HepG2 (cell line): Measurements from ENCODE around the gene STXBP4. TPM values are rescaled to one million over a fixed set of nuclear protein-coding genes. Genes with fewer than 3 reads are reported as not detected.

Experiments used
- ATAC-seq: fragments of 200-7000 bp; cut with Tn5 transposase; 3 replicates; pipeline ENCODE4 v1.9.1; 2020; ENCODE audit warnings: mild to moderate bottlenecking, moderate library complexity
- BruUV-seq: library from RNA; stranded (reverse); fragments of 400-500 nt; replicated peaks from 2 replicates; lab custom pipeline; 2021; lab: Mats Ljungman, UMichigan
- CTCF ChIA-PET: fragments of 300-600 bp; formaldehyde crosslinking; extraction: SDS; loops from one replicate; lab custom pipeline; 2021; ENCODE audit warnings: low total read pairs, inconsistent platforms, low intra/inter-chr PET ratio; lab: Yijun Ruan, JAX
- POLR2A ChIA-PET: fragments of 350-600 bp; sonication (Branson Sonifier 250); formaldehyde crosslinking; loops from one replicate; lab custom pipeline; 2020; ENCODE audit warnings: antibody characterized with exemption, inconsistent platforms; lab: Yijun Ruan, JAX
- DNase-seq: peaks from one replicate; pipeline ENCODE4 v3.0.0-alpha.2; 2015; ENCODE audit warnings: low spot score
- FAIRE-seq: peaks from 3 replicates; lab custom pipeline; 2011; peaks lifted over from hg19 to GRCh38; lab: Jason Lieb, UNC
- H2AFZ ChIP-seq: one replicate; pipeline ENCODE4 v1.6.1; 2011; ENCODE audit warnings: low read length, inconsistent platforms
- H3K27ac ChIP-seq: fragments of 300-600 bp; 3 replicates; pipeline ENCODE4 v1.8.0; 2011; ENCODE audit warnings: mixed run types, mild to moderate bottlenecking, mixed read lengths, low read length, inconsistent platforms; ENCODE audit not compliant: insufficient read depth; ENCODE audit errors: extremely low read length
- H3K27me3 ChIP-seq, 2 experiments: fragments of 200-600 bp in 1 of 2; 2 replicates in 1 of 2; 3 replicates in 1 of 2; pipeline versions ENCODE4 v1.6.0 to v1.8.0; 2011; ENCODE audit warnings: low read length in 2 of 2, mild to moderate bottlenecking in 2 of 2, moderate library complexity in 2 of 2, inconsistent platforms in 1 of 2; ENCODE audit not compliant: insufficient read depth in 2 of 2, control insufficient read depth in 1 of 2
- H3K36me3 ChIP-seq, 2 experiments: fragments of 200-600 bp in 1 of 2; replicated peaks in 1 of 2; 2 replicates in 1 of 2; 3 replicates in 1 of 2; pipeline versions ENCODE4 v1.5.1 to v1.8.0; 2011; ENCODE audit warnings: low read length in 2 of 2, inconsistent platforms in 1 of 2; ENCODE audit not compliant: insufficient read depth in 2 of 2, control insufficient read depth in 1 of 2
- H3K4me1 ChIP-seq: 2 replicates; pipeline ENCODE4 v1.5.1; 2012; ENCODE audit warnings: low read length, inconsistent platforms; ENCODE audit not compliant: insufficient read depth
- H3K4me2 ChIP-seq: 2 replicates; pipeline ENCODE4 v1.6.0; 2011; ENCODE audit warnings: low read depth, low read length, inconsistent platforms
- H3K4me3 ChIP-seq, 3 experiments: fragments of 200-600 bp in 1 of 3; sonication (generic), shearing (Covaris generic) in 1 of 3; replicated peaks in 1 of 3; 2 replicates each; pipeline ENCODE4 v1.5.1; 2011 to 2016; ENCODE audit warnings: low read length in 3 of 3, inconsistent platforms in 2 of 3, low read depth in 2 of 3, mild to moderate bottlenecking in 2 of 3, control low read depth in 1 of 3, mixed read lengths in 1 of 3; ENCODE audit not compliant: insufficient read depth in 1 of 3
- H3K79me2 ChIP-seq: one replicate; pipeline ENCODE4 v1.6.1; 2011; ENCODE audit warnings: low read length, inconsistent platforms; ENCODE audit not compliant: insufficient read depth
- H3K9ac ChIP-seq: 2 replicates; pipeline ENCODE4 v1.6.0; 2011; ENCODE audit warnings: mild to moderate bottlenecking, low read depth, low read length, inconsistent platforms; ENCODE audit not compliant: insufficient read depth
- H3K9me3 ChIP-seq: 2 replicates; pipeline ENCODE4 v1.5.1; 2012; ENCODE audit warnings: mild to moderate bottlenecking, low read length
- H4K20me1 ChIP-seq: 2 replicates; pipeline ENCODE4 v1.6.0; 2011; ENCODE audit warnings: inconsistent platforms, mild to moderate bottlenecking, low read length, moderate library complexity; ENCODE audit not compliant: insufficient read depth
- CBX1 ChIP-seq: IDR thresholded peaks from one replicate; pipeline ENCODE4 v1.6.1; 2016; ENCODE audit warnings: antibody characterized with exemption, low read depth
- IKZF1 ChIP-seq: fragments of 450-650 bp; IDR thresholded peaks from 2 replicates; pipeline ENCODE4 v1.7.1; 2016
- MYNN ChIP-seq: sonication (generic); formaldehyde crosslinking; IDR thresholded peaks from 2 replicates; pipeline ENCODE4 v1.4.0; 2020; ENCODE audit warnings: mild to moderate bottlenecking, low read depth, missing genetic modification reagents
- ZNF296 ChIP-seq: sonication (generic); formaldehyde crosslinking; conservative IDR thresholded peaks from 2 replicates; pipeline ENCODE4 v1.5.0; 2020; ENCODE audit warnings: mild to moderate bottlenecking, missing genetic modification reagents
- ZNF652 ChIP-seq: IDR thresholded peaks from 2 replicates; pipeline ENCODE4 v1.6.1; 2016; ENCODE audit warnings: low read depth, borderline replicate concordance
- ZNF761 ChIP-seq: sonication (generic); formaldehyde crosslinking; conservative IDR thresholded peaks from 2 replicates; pipeline ENCODE4 v1.4.0; 2020; ENCODE audit warnings: mild to moderate bottlenecking, missing genetic modification reagents
- ZNF782 ChIP-seq: sonication (generic); formaldehyde crosslinking; IDR thresholded peaks from 2 replicates; pipeline ENCODE4 v1.4.0; 2020; ENCODE audit warnings: missing genetic modification reagents, mild to moderate bottlenecking, borderline replicate concordance
- ZZZ3 ChIP-seq: sonication (generic); formaldehyde crosslinking; IDR thresholded peaks from 2 replicates; pipeline ENCODE4 v1.4.0; 2020; ENCODE audit warnings: missing genetic modification reagents, mild to moderate bottlenecking, borderline replicate concordance
- WGBS: methylation state at CpG from one replicate; pipeline ENCODE4 v1.1.6; 2017; ENCODE audit warnings: low lambda C conversion rate; 5-methylcytosine and 5-hydroxymethylcytosine counted together
- in situ Hi-C: cut with HindIII; loops from 2 replicates; pipeline ENCODE4 v1.10.0; 2017; ENCODE audit warnings: low pct_unique_long_range_greater_than_20kb; ENCODE audit not compliant: extremely low pct_ligation_motif_present
- intact Hi-C: fragments of 100-400 bp; cut with micrococcal nuclease; formaldehyde crosslinking; loops from one replicate; pipeline ENCODE4 v1.10.0; 2022; ENCODE audit not compliant: unreplicated experiment
- polyA plus RNA-seq, 8 experiments: library from polyadenylated mRNA; depleted of rRNA in 3 of 8; stranded (reverse) in 7 of 8; unstranded in 1 of 8; fragments of >200 nt; fragmentation: Illumina TruSeq in 4 of 8; extraction: Trizol in 4 of 8; gene quantifications; 2 replicates each; pipeline versions ENCODE4 v1.2.1 to v1.2.3, GENCODE V29; 2011 to 2016; ENCODE audit warnings: low read depth in 4 of 8, missing spikeins in 1 of 8, mixed read lengths in 1 of 8; ENCODE audit not compliant: insufficient read depth in 1 of 8
- total RNA-seq, 5 experiments: library from RNA; depleted of rRNA; stranded (reverse); fragments of >200 nt; fragmentation: Illumina TruSeq; extraction: Trizol; gene quantifications; 2 replicates each; pipeline ENCODE4 v1.2.3, GENCODE V29; 2016; ENCODE audit warnings: low read depth in 1 of 5
- TF ChIP-seq, protein P1 (sequence below): sonication (generic); formaldehyde crosslinking; IDR thresholded peaks from 2 replicates; pipeline ENCODE4 v1.4.0; 2020; ENCODE audit warnings: missing genetic modification reagents
- TF ChIP-seq, protein P2 (sequence below): sonication (generic); formaldehyde crosslinking; IDR thresholded peaks from 2 replicates; pipeline ENCODE4 v1.4.0; 2020; ENCODE audit warnings: missing genetic modification reagents
- TF ChIP-seq, protein P3 (sequence below): sonication (generic); formaldehyde crosslinking; IDR thresholded peaks from 2 replicates; pipeline ENCODE4 v1.5.0; 2020; ENCODE audit warnings: missing genetic modification reagents

Gene STXBP4
- total and polyA plus RNA-seq, 2 of the 13 experiments (the other 11 are each of a cell fraction or from before 2014, with no cell fraction given) = 8.5 to 36.1 TPM

DNA sequence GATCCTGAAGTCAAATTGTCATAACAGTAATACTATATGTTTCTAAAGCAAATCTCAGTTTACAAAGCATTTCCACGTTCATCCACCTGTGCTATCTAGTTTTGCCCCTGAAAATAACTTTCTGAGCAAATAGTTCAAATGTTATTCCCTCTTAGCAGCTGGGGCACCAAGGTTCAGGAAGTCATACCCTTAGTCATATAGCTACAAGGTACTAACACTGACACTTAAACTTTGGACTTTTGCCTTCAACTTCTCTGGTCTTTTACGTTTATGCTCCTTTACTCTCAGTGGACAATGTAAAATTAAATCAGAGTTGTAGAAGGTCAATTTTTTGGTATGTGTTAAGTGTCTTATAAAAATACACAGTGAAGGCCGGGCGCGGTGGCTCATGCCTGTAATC is 33.1 kb upstream of the STXBP4 start (continued):
- TF ChIP-seq ZNF761 (CRISPR knock-in tag) = no peak
- no peak for TF ChIP-seq IKZF1
- TF ChIP-seq ZZZ3 (CRISPR knock-in tag) = no peak
- no peak for TF ChIP-seq ZNF782 (CRISPR knock-in tag)
- TF ChIP-seq, all 625 proteins: peak for 0

DNA sequence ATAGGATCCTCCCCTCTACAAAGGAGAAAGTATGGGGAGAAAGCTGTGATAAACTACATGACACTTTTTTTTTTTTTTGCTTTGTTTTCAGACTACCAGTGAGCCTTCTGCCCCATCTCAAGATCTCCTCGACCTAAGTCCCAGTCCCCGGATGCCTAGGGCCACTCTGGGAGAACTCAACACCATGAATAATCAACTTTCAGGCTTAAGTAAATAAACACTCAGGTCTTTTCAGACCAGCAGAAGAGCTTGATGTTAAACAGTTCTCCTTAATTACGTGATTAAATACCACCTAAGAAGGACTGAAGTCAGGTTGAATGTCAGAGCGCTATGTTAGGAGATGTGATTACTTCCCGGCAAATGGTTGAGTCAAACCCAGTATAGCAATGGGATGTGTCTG is 31.5 kb upstream of the STXBP4 start:
- H3K4me3 ChIP-seq = no peak overlapping the region
- POLR2A ChIA-PET = no interaction called here
- no peak overlapping the region for H3K4me2 ChIP-seq
- no peak overlapping the region for H3K27ac ChIP-seq
- H3K9me3 ChIP-seq = no peaks in the 10 kb centered on the region
- H3K36me3 ChIP-seq = peaks cover 13 to 51% of the 10 kb centered on the region in 2 experiments
- H3K79me2 ChIP-seq = no peaks in the 10 kb centered on the region
- FAIRE-seq = no peak
- no peaks in the 10 kb centered on the region for H4K20me1 ChIP-seq
- no TSS peak for BruUV-seq
- TF ChIP-seq CBX1 (no peak), ZNF652 (CRISPR knock-in tag) (no peak), MYNN (CRISPR knock-in tag) (no peak), ZNF296 (no peak)
- TF ChIP-seq, protein P1, sequence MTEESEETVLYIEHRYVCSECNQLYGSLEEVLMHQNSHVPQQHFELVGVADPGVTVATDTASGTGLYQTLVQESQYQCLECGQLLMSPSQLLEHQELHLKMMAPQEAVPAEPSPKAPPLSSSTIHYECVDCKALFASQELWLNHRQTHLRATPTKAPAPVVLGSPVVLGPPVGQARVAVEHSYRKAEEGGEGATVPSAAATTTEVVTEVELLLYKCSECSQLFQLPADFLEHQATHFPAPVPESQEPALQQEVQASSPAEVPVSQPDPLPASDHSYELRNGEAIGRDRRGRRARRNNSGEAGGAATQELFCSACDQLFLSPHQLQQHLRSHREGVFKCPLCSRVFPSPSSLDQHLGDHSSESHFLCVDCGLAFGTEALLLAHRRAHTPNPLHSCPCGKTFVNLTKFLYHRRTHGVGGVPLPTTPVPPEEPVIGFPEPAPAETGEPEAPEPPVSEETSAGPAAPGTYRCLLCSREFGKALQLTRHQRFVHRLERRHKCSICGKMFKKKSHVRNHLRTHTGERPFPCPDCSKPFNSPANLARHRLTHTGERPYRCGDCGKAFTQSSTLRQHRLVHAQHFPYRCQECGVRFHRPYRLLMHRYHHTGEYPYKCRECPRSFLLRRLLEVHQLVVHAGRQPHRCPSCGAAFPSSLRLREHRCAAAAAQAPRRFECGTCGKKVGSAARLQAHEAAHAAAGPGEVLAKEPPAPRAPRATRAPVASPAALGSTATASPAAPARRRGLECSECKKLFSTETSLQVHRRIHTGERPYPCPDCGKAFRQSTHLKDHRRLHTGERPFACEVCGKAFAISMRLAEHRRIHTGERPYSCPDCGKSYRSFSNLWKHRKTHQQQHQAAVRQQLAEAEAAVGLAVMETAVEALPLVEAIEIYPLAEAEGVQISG (CRISPR knock-in tag) = no peak
- TF ChIP-seq, protein P2, sequence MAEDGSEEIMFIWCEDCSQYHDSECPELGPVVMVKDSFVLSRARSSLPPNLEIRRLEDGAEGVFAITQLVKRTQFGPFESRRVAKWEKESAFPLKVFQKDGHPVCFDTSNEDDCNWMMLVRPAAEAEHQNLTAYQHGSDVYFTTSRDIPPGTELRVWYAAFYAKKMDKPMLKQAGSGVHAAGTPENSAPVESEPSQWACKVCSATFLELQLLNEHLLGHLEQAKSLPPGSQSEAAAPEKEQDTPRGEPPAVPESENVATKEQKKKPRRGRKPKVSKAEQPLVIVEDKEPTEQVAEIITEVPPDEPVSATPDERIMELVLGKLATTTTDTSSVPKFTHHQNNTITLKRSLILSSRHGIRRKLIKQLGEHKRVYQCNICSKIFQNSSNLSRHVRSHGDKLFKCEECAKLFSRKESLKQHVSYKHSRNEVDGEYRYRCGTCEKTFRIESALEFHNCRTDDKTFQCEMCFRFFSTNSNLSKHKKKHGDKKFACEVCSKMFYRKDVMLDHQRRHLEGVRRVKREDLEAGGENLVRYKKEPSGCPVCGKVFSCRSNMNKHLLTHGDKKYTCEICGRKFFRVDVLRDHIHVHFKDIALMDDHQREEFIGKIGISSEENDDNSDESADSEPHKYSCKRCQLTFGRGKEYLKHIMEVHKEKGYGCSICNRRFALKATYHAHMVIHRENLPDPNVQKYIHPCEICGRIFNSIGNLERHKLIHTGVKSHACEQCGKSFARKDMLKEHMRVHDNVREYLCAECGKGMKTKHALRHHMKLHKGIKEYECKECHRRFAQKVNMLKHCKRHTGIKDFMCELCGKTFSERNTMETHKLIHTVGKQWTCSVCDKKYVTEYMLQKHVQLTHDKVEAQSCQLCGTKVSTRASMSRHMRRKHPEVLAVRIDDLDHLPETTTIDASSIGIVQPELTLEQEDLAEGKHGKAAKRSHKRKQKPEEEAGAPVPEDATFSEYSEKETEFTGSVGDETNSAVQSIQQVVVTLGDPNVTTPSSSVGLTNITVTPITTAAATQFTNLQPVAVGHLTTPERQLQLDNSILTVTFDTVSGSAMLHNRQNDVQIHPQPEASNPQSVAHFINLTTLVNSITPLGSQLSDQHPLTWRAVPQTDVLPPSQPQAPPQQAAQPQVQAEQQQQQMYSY (CRISPR knock-in tag) = no peak
- TF ChIP-seq, protein P3, sequence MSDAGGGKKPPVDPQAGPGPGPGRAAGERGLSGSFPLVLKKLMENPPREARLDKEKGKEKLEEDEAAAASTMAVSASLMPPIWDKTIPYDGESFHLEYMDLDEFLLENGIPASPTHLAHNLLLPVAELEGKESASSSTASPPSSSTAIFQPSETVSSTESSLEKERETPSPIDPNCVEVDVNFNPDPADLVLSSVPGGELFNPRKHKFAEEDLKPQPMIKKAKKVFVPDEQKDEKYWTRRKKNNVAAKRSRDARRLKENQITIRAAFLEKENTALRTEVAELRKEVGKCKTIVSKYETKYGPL (CRISPR knock-in tag) = no peak
- TF ChIP-seq, all 625 proteins: peak for 0
- H3K4me1 ChIP-seq = no peaks in the 10 kb centered on the region
- in situ Hi-C loops = no loop called here
- H3K9ac ChIP-seq = no peak overlapping the region
- no peaks in the 10 kb centered on the region for H3K27me3 ChIP-seq
- CTCF ChIA-PET = no interaction called here
- WGBS = 97% methylated on average over 5 of the region's 5 CpGs
- intact Hi-C loops = no loop called here
- DNase-seq (no peak), ATAC-seq (no peak)
- H2AFZ ChIP-seq = no peak overlapping the region
